Adrenal gland (tissue), 12 donors: Measurements from ENCODE around the gene LCE2D. TPM values are rescaled to one million over a fixed set of nuclear protein-coding genes. Genes with fewer than 3 reads are reported as not detected.

Experiments
- DNase-seq, 7 donors: peaks; one replicate each; pipeline ENCODE4 v3.0.0-alpha.2; 2019 to 2020
- H3K27ac ChIP-seq, 5 donors: fragments of 200-600 bp; sonication (generic) in 4 of 5; 1 replicate in 3 of 5; 2 replicates in 2 of 5; pipeline versions ENCODE4 v1.5.1 to v1.8.0; 2016 to 2020; ENCODE audit warnings: mild to moderate bottlenecking in 1 of 5
- H3K27me3 ChIP-seq: fragments of 200-600 bp; 2 replicates; pipeline ENCODE4 v1.8.0; 2021
- H3K36me3 ChIP-seq, 2 donors: fragments of 200-600 bp; replicated peaks in 1 of 2; 1 replicate in 1 of 2; 2 replicates in 1 of 2; pipeline versions ENCODE4 v1.5.1 to v1.8.0; 2018 to 2022
- H3K4me1 ChIP-seq, 2 donors: fragments of 200-600 bp; replicated peaks in 1 of 2; 1 replicate in 1 of 2; 2 replicates in 1 of 2; pipeline versions ENCODE4 v1.5.1 to v1.8.0; 2018 to 2021
- H3K4me3 ChIP-seq, 4 donors: fragments of 200-600 bp; sonication (generic) in 3 of 4; one replicate each; pipeline ENCODE4 v1.5.1; 2016 to 2018
- H3K9me3 ChIP-seq, 3 donors: fragments of 200-600 bp; sonication (generic) in 1 of 3; replicated peaks in 1 of 3; 1 replicate in 2 of 3; 2 replicates in 1 of 3; pipeline versions ENCODE4 v1.5.1 to v1.8.0; 2016 to 2021
- POLR2A ChIP-seq, 2 donors: fragments of 450-650 bp; IDR thresholded peaks; one replicate each; pipeline ENCODE4 v1.6.1; 2017; ENCODE audit warnings: antibody characterized with exemption in 2 of 2, mild to moderate bottlenecking in 2 of 2, moderate library complexity in 1 of 2
- WGBS, 4 donors: extraction: QIAGEN DNeasy Blood & Tissue Kit in 2 of 4; methylation state at CpG; one replicate each; pipeline versions ENCODE4 v1.1.5 to v1.1.7; 2013 to 2017; 5-methylcytosine and 5-hydroxymethylcytosine counted together
- intact Hi-C, 2 donors: fragments of 100-400 bp; cut with DNase I; formaldehyde crosslinking; loops; one replicate each; pipeline versions ENCODE4 v1.14.1 to v1.15.0; 2022 to 2023
- polyA plus RNA-seq, 3 donors: library from polyadenylated mRNA; stranded (reverse); fragments of 200-250 nt in 2 of 3; fragments of 350-450 nt in 1 of 3; fragmentation: Illumina TruSeq in 1 of 3; extraction: RNeasy Lipid Tissue Mini Kit (QIAGEN cat#74804) in 1 of 3; gene quantifications; one replicate each; pipeline ENCODE4 v1.2.3, GENCODE V29; 2013 to 2014
- total RNA-seq, 9 donors: library from RNA; depleted of rRNA in 4 of 9; stranded (reverse); fragments of >200 nt in 4 of 9; fragments of 120-200 nt in 1 of 9; fragmentation: NEBNext Ultra II Directional in 1 of 9; extraction: Animal tissue kit (Norgen Biotek cat#: 25700) in 1 of 9; gene quantifications; one replicate each; pipeline versions ENCODE4 v1.1.0 to v1.2.4, GENCODE V29; 2013 to 2023
- TF ChIP-seq, protein P1 (sequence below), 6 experiments: fragments of 450-650 bp in 4 of 6; fragments of 200-600 bp in 2 of 6; sonication (generic) in 1 of 6; IDR thresholded peaks; 1 replicate in 5 of 6; 2 replicates in 1 of 6; pipeline versions ENCODE4 v1.5.1 to v1.8.0; 2016 to 2021; ENCODE audit warnings: antibody characterized with exemption in 6 of 6, mild to moderate bottlenecking in 2 of 6, moderate library complexity in 1 of 6
- donor health status: healthy with polysubstance abuse.
- donor health status: Bipolar disorder and iron deficiency.
- donor health status: DM: yes; HTN: yes; CAD: no.
- donor health status: DM: no; HTN: no; CAD: no.
- donor health status: DM: no; HTN: no; CAD: no.
- donor health status: DM: yes; HTN: yes; CAD: no.

Gene LCE2D
- total and polyA plus RNA-seq, 12 donors = not detected

DNA sequence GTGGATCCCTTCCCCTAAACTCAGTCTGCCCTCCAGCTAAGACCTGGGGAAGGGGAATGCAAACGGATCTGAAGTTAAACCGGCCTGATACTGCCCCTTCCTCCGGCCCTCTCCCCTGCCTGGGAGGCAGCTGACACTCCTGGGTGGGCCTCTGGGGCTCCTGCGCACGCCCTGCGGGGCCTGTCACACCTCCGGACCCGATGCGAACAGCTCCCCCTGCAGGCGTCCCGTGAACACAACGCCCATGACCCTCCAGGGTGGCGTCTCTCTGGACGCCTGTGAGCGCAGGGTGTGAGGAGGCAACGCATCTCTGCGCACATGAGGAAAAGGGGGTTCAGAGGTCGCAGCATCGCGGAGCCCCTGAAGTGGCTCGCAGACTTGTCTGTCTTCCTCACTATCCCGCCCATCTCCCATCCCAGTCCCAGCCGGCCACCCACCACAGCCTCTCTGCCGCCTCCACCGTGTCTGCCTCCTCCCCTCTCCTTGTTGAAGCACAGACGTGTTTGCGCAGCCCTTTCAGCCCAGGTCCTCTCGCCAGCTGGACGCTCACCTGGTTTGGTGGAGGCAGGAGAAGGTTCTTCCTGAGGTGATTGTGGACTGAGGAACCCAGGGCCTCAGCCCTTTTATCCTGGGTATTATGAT, 39.9 kb upstream of the LCE2D start:
- H3K9me3 ChIP-seq = no peaks in the 10 kb centered on the region

DNA sequence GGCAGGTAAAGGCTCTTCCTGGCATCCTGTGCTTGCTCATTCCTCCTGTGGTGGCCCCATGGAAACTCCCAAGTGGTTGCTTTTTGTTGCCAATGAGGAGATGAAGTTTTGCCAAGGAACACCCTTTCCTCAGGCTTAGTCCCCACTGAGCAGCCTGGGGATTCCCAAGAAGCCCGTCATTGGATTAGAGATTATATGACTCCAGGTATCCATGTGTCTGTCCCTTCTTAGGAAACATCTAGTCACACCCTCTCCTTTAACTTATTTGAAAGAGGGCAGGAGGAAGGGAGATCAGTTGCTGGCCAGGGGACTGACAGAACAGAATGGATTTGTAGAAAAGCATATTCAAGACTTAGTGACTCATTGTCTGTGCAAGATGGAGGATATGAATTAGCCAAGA, 36.4 kb upstream of the LCE2D start:
- Histone ChIP-seq H3K4me1 (no peaks in the 10 kb centered on the region), H3K27me3 (no peaks in the 10 kb centered on the region), H3K9me3 (no peaks in the 10 kb centered on the region), H3K27ac (no peak overlapping the region), H3K4me3 (no peak overlapping the region), H3K36me3 (no peaks in the 10 kb centered on the region)
- 60 to 75% (median 67%) methylated on average over 1 of the region's 1 CpG for WGBS, 4 donors
- intact Hi-C loops = no loop called here
- DNase-seq = no peak
- TF ChIP-seq POLR2A (IDR thresholded peaks at IDR 0.05) = no peak
- TF ChIP-seq, protein P1, sequence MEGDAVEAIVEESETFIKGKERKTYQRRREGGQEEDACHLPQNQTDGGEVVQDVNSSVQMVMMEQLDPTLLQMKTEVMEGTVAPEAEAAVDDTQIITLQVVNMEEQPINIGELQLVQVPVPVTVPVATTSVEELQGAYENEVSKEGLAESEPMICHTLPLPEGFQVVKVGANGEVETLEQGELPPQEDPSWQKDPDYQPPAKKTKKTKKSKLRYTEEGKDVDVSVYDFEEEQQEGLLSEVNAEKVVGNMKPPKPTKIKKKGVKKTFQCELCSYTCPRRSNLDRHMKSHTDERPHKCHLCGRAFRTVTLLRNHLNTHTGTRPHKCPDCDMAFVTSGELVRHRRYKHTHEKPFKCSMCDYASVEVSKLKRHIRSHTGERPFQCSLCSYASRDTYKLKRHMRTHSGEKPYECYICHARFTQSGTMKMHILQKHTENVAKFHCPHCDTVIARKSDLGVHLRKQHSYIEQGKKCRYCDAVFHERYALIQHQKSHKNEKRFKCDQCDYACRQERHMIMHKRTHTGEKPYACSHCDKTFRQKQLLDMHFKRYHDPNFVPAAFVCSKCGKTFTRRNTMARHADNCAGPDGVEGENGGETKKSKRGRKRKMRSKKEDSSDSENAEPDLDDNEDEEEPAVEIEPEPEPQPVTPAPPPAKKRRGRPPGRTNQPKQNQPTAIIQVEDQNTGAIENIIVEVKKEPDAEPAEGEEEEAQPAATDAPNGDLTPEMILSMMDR (IDR thresholded peaks at IDR 0.05) = no peak

More for the DNA sequence above, 39.9 kb upstream of the LCE2D start:
- Histone ChIP-seq H3K36me3 (no peaks in the 10 kb centered on the region), H3K4me3 (no peak overlapping the region), H3K27ac (no peak overlapping the region), H3K4me1 (no peaks in the 10 kb centered on the region), H3K27me3 (no peaks in the 10 kb centered on the region)
- WGBS, 4 donors = 26 to 35% (median 32%) methylated on average over 16 to 29 of the region's 29 CpGs
- no peak for DNase-seq
- intact Hi-C loops = no loop called here
- TF ChIP-seq, protein P1 (IDR thresholded peaks at IDR 0.05) = no peak
- no peak for TF ChIP-seq POLR2A (IDR thresholded peaks at IDR 0.05)

DNA sequence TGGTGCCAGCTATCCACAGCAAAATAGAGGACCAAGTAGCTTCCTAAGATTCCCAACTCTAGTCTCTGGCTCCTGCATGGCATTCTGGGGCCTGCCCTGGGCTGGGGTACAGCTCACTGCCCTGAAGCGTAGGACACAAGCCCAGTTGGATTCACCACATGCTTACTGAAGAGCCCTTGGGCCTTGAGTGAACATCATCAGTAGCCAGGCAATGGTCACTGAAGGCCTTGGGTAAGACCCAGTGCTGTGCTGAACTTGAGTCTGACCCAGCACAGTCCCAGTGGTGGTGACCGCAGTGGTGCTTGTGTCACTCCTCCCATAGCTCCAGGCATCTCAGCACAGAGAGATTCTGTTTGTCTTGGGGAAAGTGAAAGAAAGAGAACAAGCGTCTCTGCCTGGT, 32.6 kb upstream of the LCE2D start:
- Histone ChIP-seq H3K4me3 (no peak overlapping the region), H3K9me3 (no peaks in the 10 kb centered on the region), H3K27ac (no peak overlapping the region), H3K27me3 (no peaks in the 10 kb centered on the region), H3K36me3 (no peaks in the 10 kb centered on the region), H3K4me1 (no peaks in the 10 kb centered on the region)
- DNase-seq = no peak
- 80 to 92% (median 88%) methylated on average over 3 of the region's 3 CpGs for WGBS, 4 donors
- intact Hi-C loops = no loop called here
- TF ChIP-seq, protein P1 (IDR thresholded peaks at IDR 0.05) = no peak
- TF ChIP-seq POLR2A (IDR thresholded peaks at IDR 0.05) = no peak

DNA sequence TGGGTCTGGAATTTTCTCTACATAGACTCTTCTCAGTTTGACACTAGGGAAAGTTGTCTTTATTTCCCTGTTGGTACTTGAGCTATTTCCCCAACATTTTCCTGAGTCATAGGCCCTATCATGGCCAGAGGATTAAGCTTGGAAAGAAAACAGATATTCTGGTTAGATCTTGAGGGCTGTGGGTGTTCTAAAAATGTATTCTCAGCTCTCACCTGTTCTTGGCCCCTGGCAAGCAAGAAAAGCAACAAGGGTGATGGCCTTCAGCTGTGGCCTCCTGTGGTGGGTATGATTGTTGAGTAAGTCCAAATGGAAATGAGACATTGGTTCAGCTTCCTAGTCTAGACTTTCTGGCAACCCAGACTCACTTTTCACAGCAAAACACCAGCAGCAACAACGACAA, 22.8 kb upstream of the LCE2D start:
- Histone ChIP-seq H3K4me1 (no peaks in the 10 kb centered on the region), H3K27me3 (no peaks in the 10 kb centered on the region), H3K27ac (no peak overlapping the region), H3K36me3 (no peaks in the 10 kb centered on the region), H3K9me3 (no peaks in the 10 kb centered on the region), H3K4me3 (no peak overlapping the region)
- WGBS, 4 donors = 55 to 83% (median 77%) methylated on average over 1 of the region's 1 CpG
- TF ChIP-seq POLR2A (IDR thresholded peaks at IDR 0.05) = no peak
- TF ChIP-seq, protein P1 (IDR thresholded peaks at IDR 0.05) = no peak
- intact Hi-C loops = no loop called here
- DNase-seq = no peak
